HepG2 (cell line): ENCODE results near the gene MMP25. TPM values are rescaled to one million over a fixed set of nuclear protein-coding genes. Genes with fewer than 3 reads are reported as not detected.

ENCODE experiments used
- BCL6 ChIP-seq: IDR thresholded peaks from 2 replicates; pipeline ENCODE4 v1.6.1; 2016; ENCODE audit warnings: missing genetic modification reagents, missing compliant biosample characterization
- HIVEP1 ChIP-seq: sonication (generic); formaldehyde crosslinking; IDR thresholded peaks from 2 replicates; pipeline ENCODE4 v1.4.0; 2020; ENCODE audit warnings: mild to moderate bottlenecking, missing genetic modification reagents
- JARID2 ChIP-seq: sonication (generic); formaldehyde crosslinking; IDR thresholded peaks from 2 replicates; pipeline ENCODE4 v1.8.1; 2023; ENCODE audit warnings: missing genetic modification reagents, inconsistent platforms; ENCODE audit not compliant: insufficient replicate concordance
- SP2 ChIP-seq: sonication (generic); formaldehyde crosslinking; IDR thresholded peaks from 2 replicates; pipeline ENCODE4 v1.5.1; 2020; ENCODE audit warnings: mild to moderate bottlenecking, missing genetic modification reagents
- TFE3 ChIP-seq: IDR thresholded peaks from 2 replicates; pipeline ENCODE4 v1.6.1; 2016
- ZNF101 ChIP-seq: sonication (generic); formaldehyde crosslinking; IDR thresholded peaks from 2 replicates; pipeline ENCODE4 v1.4.0; 2020; ENCODE audit warnings: mild to moderate bottlenecking, low read depth, missing genetic modification reagents, borderline replicate concordance
- ZNF331 ChIP-seq: sonication (generic); formaldehyde crosslinking; IDR thresholded peaks from 2 replicates; pipeline ENCODE4 v1.4.0; 2020; ENCODE audit warnings: missing genetic modification reagents
- ZSCAN25 ChIP-seq: sonication (generic); formaldehyde crosslinking; IDR thresholded peaks from 2 replicates; pipeline ENCODE4 v1.8.0; 2022; ENCODE audit warnings: mild to moderate bottlenecking, missing genetic modification reagents
- polyA plus RNA-seq, 8 experiments: library from polyadenylated mRNA; depleted of rRNA in 3 of 8; stranded (reverse) in 7 of 8; unstranded in 1 of 8; fragments of >200 nt; fragmentation: Illumina TruSeq in 4 of 8; extraction: Trizol in 4 of 8; gene quantifications; 2 replicates each; pipeline versions ENCODE4 v1.2.1 to v1.2.3, GENCODE V29; 2011 to 2016; ENCODE audit warnings: low read depth in 4 of 8, missing spikeins in 1 of 8, mixed read lengths in 1 of 8; ENCODE audit not compliant: insufficient read depth in 1 of 8
- total RNA-seq, 5 experiments: library from RNA; depleted of rRNA; stranded (reverse); fragments of >200 nt; fragmentation: Illumina TruSeq; extraction: Trizol; gene quantifications; 2 replicates each; pipeline ENCODE4 v1.2.3, GENCODE V29; 2016; ENCODE audit warnings: low read depth in 1 of 5
- TF ChIP-seq, protein P1 (sequence below): IDR thresholded peaks from 2 replicates; pipeline ENCODE4 v1.6.1; 2016; ENCODE audit warnings: mild to moderate bottlenecking
- TF ChIP-seq, protein P2 (sequence below): sonication (generic); formaldehyde crosslinking; IDR thresholded peaks from 2 replicates; pipeline ENCODE4 v1.9.0; 2022; ENCODE audit warnings: low read depth, missing genetic modification reagents
- TF ChIP-seq, protein P3 (sequence below): sonication (generic); formaldehyde crosslinking; IDR thresholded peaks from 2 replicates; pipeline ENCODE4 v1.4.0; 2020; ENCODE audit warnings: mild to moderate bottlenecking, missing genetic modification reagents

The MMP25 gene
- total and polyA plus RNA-seq, 2 of the 13 experiments (the other 11 are each of a cell fraction or from before 2014, with no cell fraction given): 0.04 to 0.08 TPM

GRCh38 chr16:3009568-3010390 is 36.6 kb upstream of the MMP25 start (continued):
- TF ChIP-seq JARID2 (CRISPR knock-in tag): no peak
- TF ChIP-seq HIVEP1: no peak
- no peak for TF ChIP-seq ZNF101 (CRISPR knock-in tag)
- TF ChIP-seq, protein P1, sequence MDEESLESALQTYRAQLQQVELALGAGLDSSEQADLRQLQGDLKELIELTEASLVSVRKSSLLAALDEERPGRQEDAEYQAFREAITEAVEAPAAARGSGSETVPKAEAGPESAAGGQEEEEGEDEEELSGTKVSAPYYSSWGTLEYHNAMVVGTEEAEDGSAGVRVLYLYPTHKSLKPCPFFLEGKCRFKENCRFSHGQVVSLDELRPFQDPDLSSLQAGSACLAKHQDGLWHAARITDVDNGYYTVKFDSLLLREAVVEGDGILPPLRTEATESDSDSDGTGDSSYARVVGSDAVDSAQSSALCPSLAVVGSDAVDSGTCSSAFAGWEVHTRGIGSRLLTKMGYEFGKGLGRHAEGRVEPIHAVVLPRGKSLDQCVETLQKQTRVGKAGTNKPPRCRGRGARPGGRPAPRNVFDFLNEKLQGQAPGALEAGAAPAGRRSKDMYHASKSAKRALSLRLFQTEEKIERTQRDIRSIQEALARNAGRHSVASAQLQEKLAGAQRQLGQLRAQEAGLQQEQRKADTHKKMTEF (CRISPR knock-in tag): no peak
- 0 out of 2 replicates have a peak, but pooled peaks have one; percentile 14 for TF ChIP-seq ZNF331 (CRISPR knock-in tag)
- TF ChIP-seq, protein P2, sequence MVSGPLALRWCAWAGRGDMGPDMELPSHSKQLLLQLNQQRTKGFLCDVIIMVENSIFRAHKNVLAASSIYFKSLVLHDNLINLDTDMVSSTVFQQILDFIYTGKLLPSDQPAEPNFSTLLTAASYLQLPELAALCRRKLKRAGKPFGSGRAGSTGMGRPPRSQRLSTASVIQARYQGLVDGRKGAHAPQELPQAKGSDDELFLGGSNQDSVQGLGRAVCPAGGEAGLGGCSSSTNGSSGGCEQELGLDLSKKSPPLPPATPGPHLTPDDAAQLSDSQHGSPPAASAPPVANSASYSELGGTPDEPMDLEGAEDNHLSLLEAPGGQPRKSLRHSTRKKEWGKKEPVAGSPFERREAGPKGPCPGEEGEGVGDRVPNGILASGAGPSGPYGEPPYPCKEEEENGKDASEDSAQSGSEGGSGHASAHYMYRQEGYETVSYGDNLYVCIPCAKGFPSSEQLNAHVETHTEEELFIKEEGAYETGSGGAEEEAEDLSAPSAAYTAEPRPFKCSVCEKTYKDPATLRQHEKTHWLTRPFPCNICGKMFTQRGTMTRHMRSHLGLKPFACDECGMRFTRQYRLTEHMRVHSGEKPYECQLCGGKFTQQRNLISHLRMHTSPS (CRISPR knock-in tag): no peak; the same call in 1 of the 2 replicates
- no peak for TF ChIP-seq TFE3 (CRISPR knock-in tag)
- TF ChIP-seq BCL6 (CRISPR knock-in tag): no peak
- peak; percentile 45; the same call in 1 of the 2 replicates for TF ChIP-seq ZSCAN25 (CRISPR knock-in tag)
- no peak for TF ChIP-seq SP2
- TF ChIP-seq, protein P3, sequence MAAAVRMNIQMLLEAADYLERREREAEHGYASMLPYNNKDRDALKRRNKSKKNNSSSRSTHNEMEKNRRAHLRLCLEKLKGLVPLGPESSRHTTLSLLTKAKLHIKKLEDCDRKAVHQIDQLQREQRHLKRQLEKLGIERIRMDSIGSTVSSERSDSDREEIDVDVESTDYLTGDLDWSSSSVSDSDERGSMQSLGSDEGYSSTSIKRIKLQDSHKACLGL (CRISPR knock-in tag): no peak
